ENCODE measurements around the gene BMP3. TPM values are rescaled to one million over a fixed set of nuclear protein-coding genes. Genes with fewer than 3 reads are reported as not detected.

The BMP3 gene
- total RNA-seq, 2 experiments from 2014 or later = not detected

- ChIA-PET POLR2A (no interaction called here), CTCF (interaction anchor here (0.5 to 2.2 kb wide), 5 partner anchors 8 to 1207 kb away, joined by 3 to 5 read pairs (median 3); no protein-coding TSS in a partner anchor)
- no peaks in the 10 kb centered on the region for H3K36me3 Mint-ChIP-seq (ENCODE audit: low read depth)
- peaks cover 16% of the 10 kb centered on the region for H3K4me1 Mint-ChIP-seq
- no peak for DNase-seq
- peak overlapping the region; percentile 48 for H3K4me3 Mint-ChIP-seq
- no peak overlapping the region for H3K27ac Mint-ChIP-seq
- H3K27me3 Mint-ChIP-seq = peaks cover 66% of the 10 kb centered on the region
- no peaks in the 10 kb centered on the region for H3K9me3 Mint-ChIP-seq
These were observed 678 bp downstream of the BMP3 start for GRCh38 chr4:81030981-81031791.

- Mint-ChIP-seq H3K27me3 (peaks cover 59% of the 10 kb centered on the region), H3K4me3 (peak overlapping the region; percentile 48), H3K4me1 (peaks cover 16% of the 10 kb centered on the region), H3K36me3 (ENCODE audit: low read depth) (no peaks in the 10 kb centered on the region), H3K9me3 (no peaks in the 10 kb centered on the region), H3K27ac (no peak overlapping the region)
- CTCF ChIA-PET = interaction anchor here (0.6 to 2.2 kb wide), 4 partner anchors 8 to 1208 kb away, joined by 3 to 5 read pairs (median 3); no protein-coding TSS in a partner anchor
- POLR2A ChIA-PET = no interaction called here
- no peak for DNase-seq
These were observed 1.5 kb downstream of the BMP3 start for GRCh38 chr4:81031796-81032551.

GRCh38 chr4:81032771-81033684 lies 2.5 kb downstream of the BMP3 start:
- Mint-ChIP-seq H3K4me3 (no peak overlapping the region), H3K27me3 (peaks cover 58% of the 10 kb centered on the region), H3K9me3 (no peaks in the 10 kb centered on the region), H3K36me3 (ENCODE audit: low read depth) (no peaks in the 10 kb centered on the region), H3K27ac (no peak overlapping the region), H3K4me1 (peaks cover 16% of the 10 kb centered on the region)
- DNase-seq = no peak
- POLR2A ChIA-PET = no interaction called here
- CTCF ChIA-PET = interaction anchor here (0.6 kb wide), 2 partner anchors 24 to 1297 kb away, joined by 3 read pairs; no protein-coding TSS in a partner anchor

GRCh38 chr4:81038636-81039350 lies 8.3 kb downstream of the BMP3 start:
- Mint-ChIP-seq H3K27me3 (peaks cover 33% of the 10 kb centered on the region), H3K4me3 (no peak overlapping the region), H3K27ac (no peak overlapping the region), H3K9me3 (no peaks in the 10 kb centered on the region), H3K36me3 (ENCODE audit: low read depth) (no peaks in the 10 kb centered on the region), H3K4me1 (no peaks in the 10 kb centered on the region)
- ChIA-PET CTCF (interaction anchor here (2.0 kb wide), 1 partner anchor 8 kb away, joined by 5 read pairs; the partner anchor contains the start of gene BMP3), POLR2A (no interaction called here)
- no peak for DNase-seq

- Mint-ChIP-seq H3K9me3 (no peaks in the 10 kb centered on the region), H3K4me1 (no peaks in the 10 kb centered on the region), H3K27ac (no peak overlapping the region), H3K4me3 (no peak overlapping the region), H3K27me3 (peaks cover 27% of the 10 kb centered on the region), H3K36me3 (ENCODE audit: low read depth) (no peaks in the 10 kb centered on the region)
- no peak for DNase-seq
- CTCF ChIA-PET = interaction anchor here (2.0 kb wide), 1 partner anchor 8 kb away, joined by 5 read pairs; the partner anchor contains the start of gene BMP3
- POLR2A ChIA-PET = no interaction called here
These were observed 9.0 kb downstream of the BMP3 start for GRCh38 chr4:81039351-81039972.

GRCh38 chr4:81040012-81040659 lies 9.6 kb downstream of the BMP3 start:
- POLR2A ChIA-PET = no interaction called here

GRCh38 chr4:81042578-81043365 lies 12.3 kb downstream of the BMP3 start:
- Mint-ChIP-seq H3K27me3 (peaks cover 31% of the 10 kb centered on the region), H3K4me1 (no peaks in the 10 kb centered on the region), H3K4me3 (no peak overlapping the region), H3K9me3 (no peaks in the 10 kb centered on the region), H3K36me3 (ENCODE audit: low read depth) (no peaks in the 10 kb centered on the region), H3K27ac (no peak overlapping the region)
- DNase-seq = no peak
- POLR2A ChIA-PET = no interaction called here
- CTCF ChIA-PET = no interaction called here

More at GRCh38 chr4:81040012-81040659, 9.6 kb downstream of the BMP3 start:
- Mint-ChIP-seq H3K27ac (no peak overlapping the region), H3K27me3 (peaks cover 32% of the 10 kb centered on the region), H3K4me1 (no peaks in the 10 kb centered on the region), H3K36me3 (ENCODE audit: low read depth) (no peaks in the 10 kb centered on the region), H3K4me3 (no peak overlapping the region), H3K9me3 (no peaks in the 10 kb centered on the region)
- DNase-seq = no peak
- CTCF ChIA-PET = interaction anchor here (2.0 kb wide), 1 partner anchor 9 kb away, joined by 5 read pairs; the partner anchor contains the start of gene BMP3

GRCh38 chr4:81049330-81049729 lies 18.8 kb downstream of the BMP3 start:
- peaks cover 17% of the 10 kb centered on the region for H3K27me3 Mint-ChIP-seq
- ChIA-PET CTCF (no interaction called here), POLR2A (no interaction called here)
- H3K9me3 Mint-ChIP-seq = no peaks in the 10 kb centered on the region
- no peak overlapping the region for H3K27ac Mint-ChIP-seq
- no peak overlapping the region for H3K4me3 Mint-ChIP-seq
- no peaks in the 10 kb centered on the region for H3K4me1 Mint-ChIP-seq
- DNase-seq = no peak
- no peaks in the 10 kb centered on the region for H3K36me3 Mint-ChIP-seq (ENCODE audit: low read depth)

- ChIA-PET POLR2A (no interaction called here), CTCF (interaction anchor here (1.4 kb wide), 1 partner anchor 19 kb away, joined by 3 read pairs; the partner anchor contains the start of gene BMP3)
- Mint-ChIP-seq H3K27me3 (peaks cover 18% of the 10 kb centered on the region), H3K36me3 (ENCODE audit: low read depth) (no peaks in the 10 kb centered on the region), H3K4me3 (no peak overlapping the region), H3K9me3 (no peaks in the 10 kb centered on the region), H3K27ac (no peak overlapping the region), H3K4me1 (no peaks in the 10 kb centered on the region)
- no peak for DNase-seq
These were observed 19.4 kb downstream of the BMP3 start for GRCh38 chr4:81049907-81050306.

- POLR2A ChIA-PET = no interaction called here
- Mint-ChIP-seq H3K4me1 (no peaks in the 10 kb centered on the region), H3K27me3 (peaks cover 16% of the 10 kb centered on the region), H3K9me3 (no peaks in the 10 kb centered on the region), H3K36me3 (ENCODE audit: low read depth) (no peaks in the 10 kb centered on the region), H3K27ac (no peak overlapping the region), H3K4me3 (no peak overlapping the region)
- CTCF ChIA-PET = no interaction called here
- DNase-seq = peak; percentile 42
These were observed 21.9 kb downstream of the BMP3 start for GRCh38 chr4:81052119-81053068.

Data from activated CD4-positive, alpha-beta T cell treated with anti-CD3 and anti-CD28 coated beads, Interleukin-2, amount 10 ng/mL, durations not matched to agents 7 days and 5 days (primary cell).